Sigmoid colon (tissue), 4 donors: ENCODE measurements around the gene C1orf94.

Source experiments
- CTCF ChIP-seq, 4 experiments: fragments of 450-650 bp in 3 of 4; fragments of 200-600 bp in 1 of 4; IDR thresholded peaks; one replicate each; pipeline ENCODE4 v1.5.1; 2016 to 2019; ENCODE audit warnings: antibody characterized with exemption in 4 of 4, mild to moderate bottlenecking in 3 of 4, moderate library complexity in 2 of 4
- EP300 ChIP-seq, 4 donors: sonication (generic); formaldehyde crosslinking; IDR thresholded peaks; one replicate each; pipeline ENCODE4 v1.6.1; 2017; ENCODE audit warnings: antibody characterized with exemption in 4 of 4

GRCh38 chr1:34149501-34149900 lies 27.2 kb upstream of the C1orf94 start:
- no peak for TF ChIP-seq EP300 (IDR thresholded peaks at IDR 0.05)
- TF ChIP-seq CTCF (IDR thresholded peaks at IDR 0.05): no peak
